Neural cell (in vitro differentiated cells): Measurements from ENCODE around the gene NOTUM.

Experiments used
- EP300 ChIP-seq: fragments of 450-650 bp; conservative IDR thresholded peaks from 2 replicates; pipeline ENCODE4 v1.6.1; 2014; ENCODE audit warnings: antibody characterized with exemption, mild to moderate bottlenecking, moderate library complexity; ENCODE audit not compliant: poor library complexity, severe bottlenecking
- TAF1 ChIP-seq: IDR thresholded peaks from 2 replicates; pipeline ENCODE4 v1.6.1; 2012; ENCODE audit warnings: low read depth
- TF ChIP-seq, protein P1 (sequence below): fragments of 450-650 bp; IDR thresholded peaks from 2 replicates; pipeline ENCODE4 v1.5.1; 2014; ENCODE audit warnings: antibody characterized with exemption, mild to moderate bottlenecking, moderate library complexity; ENCODE audit not compliant: poor library complexity, severe bottlenecking

DNA sequence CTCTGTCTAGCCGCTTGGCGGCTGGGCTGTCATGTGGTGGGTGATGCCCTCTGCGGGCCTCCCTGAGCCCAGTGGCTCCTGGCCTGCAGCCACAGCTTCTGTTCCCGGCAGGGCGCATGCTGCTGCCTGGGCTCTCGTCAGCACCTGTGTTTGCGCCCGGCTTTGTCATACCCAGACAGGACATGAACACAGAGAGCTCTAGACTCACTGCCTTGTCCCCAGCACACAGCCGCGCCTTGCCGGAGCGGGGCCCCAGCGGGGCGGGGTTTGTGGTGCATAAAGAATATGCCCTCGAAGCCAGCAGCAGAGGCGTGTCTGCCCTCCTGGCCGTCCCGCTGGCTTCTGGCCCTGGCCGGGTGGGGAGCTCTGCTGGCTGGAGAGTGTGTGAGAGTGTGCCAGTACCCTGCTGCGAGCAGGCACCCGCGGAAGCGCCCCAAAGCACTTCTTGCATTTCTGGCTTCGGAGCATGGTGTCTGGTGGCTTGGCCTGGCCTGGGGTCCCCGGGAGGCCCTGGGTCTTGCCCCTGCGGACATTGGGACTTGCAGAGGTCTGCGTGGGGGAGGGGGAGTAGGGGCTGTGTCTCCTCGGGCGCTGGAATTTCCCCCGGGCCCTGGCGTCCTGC, 30.8 kb upstream of the NOTUM start:
- TF ChIP-seq, protein P1, sequence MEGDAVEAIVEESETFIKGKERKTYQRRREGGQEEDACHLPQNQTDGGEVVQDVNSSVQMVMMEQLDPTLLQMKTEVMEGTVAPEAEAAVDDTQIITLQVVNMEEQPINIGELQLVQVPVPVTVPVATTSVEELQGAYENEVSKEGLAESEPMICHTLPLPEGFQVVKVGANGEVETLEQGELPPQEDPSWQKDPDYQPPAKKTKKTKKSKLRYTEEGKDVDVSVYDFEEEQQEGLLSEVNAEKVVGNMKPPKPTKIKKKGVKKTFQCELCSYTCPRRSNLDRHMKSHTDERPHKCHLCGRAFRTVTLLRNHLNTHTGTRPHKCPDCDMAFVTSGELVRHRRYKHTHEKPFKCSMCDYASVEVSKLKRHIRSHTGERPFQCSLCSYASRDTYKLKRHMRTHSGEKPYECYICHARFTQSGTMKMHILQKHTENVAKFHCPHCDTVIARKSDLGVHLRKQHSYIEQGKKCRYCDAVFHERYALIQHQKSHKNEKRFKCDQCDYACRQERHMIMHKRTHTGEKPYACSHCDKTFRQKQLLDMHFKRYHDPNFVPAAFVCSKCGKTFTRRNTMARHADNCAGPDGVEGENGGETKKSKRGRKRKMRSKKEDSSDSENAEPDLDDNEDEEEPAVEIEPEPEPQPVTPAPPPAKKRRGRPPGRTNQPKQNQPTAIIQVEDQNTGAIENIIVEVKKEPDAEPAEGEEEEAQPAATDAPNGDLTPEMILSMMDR = no peak
- no peak for TF ChIP-seq EP300
- no peak for TF ChIP-seq TAF1
